ENCODE measurements around the gene TSHR.

Gene TSHR

GRCh38 chr14:81055971-81056370 lies 100.5 kb downstream of the TSHR start:
- ChIA-PET POLR2A (no interaction called here), CTCF (interaction anchor here (0.8 kb wide), 1 partner anchor 36 kb away, joined by 3 read pairs; no protein-coding TSS in a partner anchor)
- TF ChIP-seq CTCF (IDR thresholded peaks at IDR 0.05; ENCODE audit: insufficient read depth, low read length, missing control alignments): no peak
- DNase-seq (ENCODE audit: low read depth, low spot score): no peak
- H3K4me3 ChIP-seq (ENCODE audit: low read depth, low read length): no peak overlapping the region

- ChIA-PET POLR2A (no interaction called here), CTCF (interaction anchor here (1.7 kb wide), 1 partner anchor 108 kb away, joined by 5 read pairs; no protein-coding TSS in a partner anchor)
- DNase-seq (ENCODE audit: low read depth, low spot score): no peak
- no peak for TF ChIP-seq CTCF (IDR thresholded peaks at IDR 0.05; ENCODE audit: insufficient read depth, low read length, missing control alignments)
- H3K4me3 ChIP-seq (ENCODE audit: low read depth, low read length): no peak overlapping the region
Measured at GRCh38 chr14:81062380-81062779, 107.0 kb downstream of the TSHR start.

- ChIA-PET CTCF (interaction anchor here (1.7 kb wide), 1 partner anchor 107 kb away, joined by 5 read pairs; no protein-coding TSS in a partner anchor), POLR2A (no interaction called here)
- TF ChIP-seq CTCF (IDR thresholded peaks at IDR 0.05; ENCODE audit: insufficient read depth, low read length, missing control alignments): no peak
- no peak for DNase-seq (ENCODE audit: low read depth, low spot score)
- no peak overlapping the region for H3K4me3 ChIP-seq (ENCODE audit: low read depth, low read length)
Measured at GRCh38 chr14:81062816-81063215, 107.4 kb downstream of the TSHR start.

GRCh38 chr14:81066672-81067071 lies 111.3 kb downstream of the TSHR start:
- ChIA-PET POLR2A (no interaction called here), CTCF (no interaction called here)
- no peak overlapping the region for H3K4me3 ChIP-seq (ENCODE audit: low read depth, low read length)
- no peak for TF ChIP-seq CTCF (IDR thresholded peaks at IDR 0.05; ENCODE audit: insufficient read depth, low read length, missing control alignments)
- DNase-seq (ENCODE audit: low read depth, low spot score): no peak

GRCh38 chr14:81067156-81067555 lies 111.7 kb downstream of the TSHR start:
- no peak for DNase-seq (ENCODE audit: low read depth, low spot score)
- CTCF ChIA-PET: no interaction called here

DNA sequence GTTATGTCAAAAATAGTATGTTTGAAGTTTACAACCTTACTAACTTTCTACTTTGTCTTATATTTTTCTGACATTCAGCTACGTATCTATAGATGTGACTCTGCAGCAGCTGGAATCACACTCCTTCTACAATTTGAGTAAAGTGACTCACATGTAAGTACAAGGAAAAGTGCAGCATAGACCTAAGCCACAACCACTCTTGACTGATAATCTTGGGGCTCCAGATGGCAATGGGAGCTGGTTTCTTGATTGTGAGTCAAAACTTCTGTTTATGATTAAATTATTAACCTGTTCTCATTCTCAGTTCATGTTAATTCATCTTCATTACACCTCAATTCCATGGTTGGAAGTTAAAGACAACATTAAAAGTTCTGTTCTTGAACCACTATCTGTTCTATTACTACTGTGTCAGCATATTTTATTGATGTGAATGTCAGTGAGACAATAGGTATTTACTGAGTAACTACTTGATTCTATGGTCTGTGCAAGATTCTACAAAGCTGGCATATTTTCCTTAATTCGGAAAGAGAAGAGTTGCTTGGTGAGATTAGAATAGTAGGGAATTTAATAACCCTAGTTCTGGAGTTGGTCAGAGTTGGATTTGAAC lies 112.9 kb downstream of the TSHR start:
- H3K4me3 ChIP-seq (ENCODE audit: low read depth, low read length): no peak overlapping the region
- ChIA-PET CTCF (no interaction called here), POLR2A (no interaction called here)
- no peak for TF ChIP-seq CTCF (IDR thresholded peaks at IDR 0.05; ENCODE audit: insufficient read depth, low read length, missing control alignments)
- DNase-seq (ENCODE audit: low read depth, low spot score): no peak

More at GRCh38 chr14:81067156-81067555, 111.7 kb downstream of the TSHR start:
- POLR2A ChIA-PET: no interaction called here
- H3K4me3 ChIP-seq (ENCODE audit: low read depth, low read length): no peak overlapping the region
- no peak for TF ChIP-seq CTCF (IDR thresholded peaks at IDR 0.05; ENCODE audit: insufficient read depth, low read length, missing control alignments)

Measured in AG04449 (cell line).